ENCODE data around the gene DHPS. TPM values are rescaled to one million over a fixed set of nuclear protein-coding genes. Genes with fewer than 3 reads are reported as not detected.
A peak's percentile ranks its signal among the peaks of the same experiment; 100 is the strongest.

Gene DHPS
- total and polyA plus RNA-seq, 2 of the 13 experiments (the other 11 are each of a cell fraction or from before 2014, with no cell fraction given) = 43.3 to 84.3 TPM

DNA sequence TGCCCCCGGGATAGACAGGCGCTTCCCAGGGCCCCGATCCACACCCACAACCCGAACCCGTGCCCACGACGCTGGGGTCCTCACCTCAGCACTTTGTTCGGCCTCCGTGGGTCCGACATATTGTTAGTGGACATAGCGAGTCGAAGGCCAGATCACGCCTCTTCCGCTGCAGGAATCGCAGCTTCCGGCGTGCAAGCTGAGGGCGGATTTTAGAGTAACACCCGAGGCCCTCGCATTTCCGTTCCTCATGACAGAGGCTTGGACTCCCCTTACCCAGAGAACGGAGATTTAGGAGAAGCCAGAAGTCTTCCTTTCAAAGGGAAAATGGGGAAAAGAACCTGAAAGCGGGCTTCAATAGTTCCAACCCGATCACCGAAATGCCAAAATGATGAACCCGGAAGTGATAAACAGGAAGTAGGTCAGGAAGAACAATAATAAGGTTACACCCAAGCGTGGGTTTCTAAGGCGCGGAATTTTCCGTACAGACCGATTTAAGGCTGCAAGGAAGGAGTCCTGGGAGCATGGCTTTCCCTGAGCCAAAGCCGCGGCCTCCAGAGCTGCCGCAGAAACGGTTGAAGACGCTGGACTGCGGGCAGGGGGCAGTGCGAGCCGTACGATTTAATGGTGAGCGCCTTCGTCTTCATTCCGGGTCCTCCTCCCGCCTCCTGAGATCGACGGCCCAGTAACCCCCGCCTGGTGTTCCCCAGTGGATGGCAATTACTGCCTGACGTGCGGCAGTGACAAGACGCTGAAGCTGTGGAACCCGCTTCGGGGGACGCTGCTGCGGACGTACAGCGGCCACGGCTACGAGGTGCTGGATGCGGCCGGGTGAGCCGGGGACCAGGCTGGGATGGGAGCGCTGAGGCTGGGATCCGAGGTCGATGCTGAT, 12.2 kb downstream of the DHPS start (continued):
- TF ChIP-seq ZNF567 (CRISPR knock-in tag; IDR thresholded peaks at IDR 0.05; ENCODE audit: borderline replicate concordance) (no peak), TGIF2 (CRISPR knock-in tag; IDR thresholded peaks at IDR 0.05) (no peak), ZNF280B (CRISPR knock-in tag; IDR thresholded peaks at IDR 0.05; ENCODE audit: borderline replicate concordance) (no peak), ZNF652 (CRISPR knock-in tag; IDR thresholded peaks at IDR 0.05; ENCODE audit: borderline replicate concordance, low read depth) (no peak), PHF20 (CRISPR knock-in tag; IDR thresholded peaks at IDR 0.05) (peak; percentile 98), MIER3 (CRISPR knock-in tag; IDR thresholded peaks at IDR 0.05; ENCODE audit: borderline replicate concordance) (no peak), ZSCAN12 (CRISPR knock-in tag; IDR thresholded peaks at IDR 0.05) (no peak), ZNF569 (CRISPR knock-in tag; IDR thresholded peaks at IDR 0.05; ENCODE audit: borderline replicate concordance) (no peak), TRIM24 (CRISPR knock-in tag; IDR thresholded peaks at IDR 0.05) (no peak), KDM2A (CRISPR knock-in tag; IDR thresholded peaks at IDR 0.05; ENCODE audit: borderline replicate concordance, low read depth) (peak; percentile 94)
- TF ChIP-seq, protein P1, sequence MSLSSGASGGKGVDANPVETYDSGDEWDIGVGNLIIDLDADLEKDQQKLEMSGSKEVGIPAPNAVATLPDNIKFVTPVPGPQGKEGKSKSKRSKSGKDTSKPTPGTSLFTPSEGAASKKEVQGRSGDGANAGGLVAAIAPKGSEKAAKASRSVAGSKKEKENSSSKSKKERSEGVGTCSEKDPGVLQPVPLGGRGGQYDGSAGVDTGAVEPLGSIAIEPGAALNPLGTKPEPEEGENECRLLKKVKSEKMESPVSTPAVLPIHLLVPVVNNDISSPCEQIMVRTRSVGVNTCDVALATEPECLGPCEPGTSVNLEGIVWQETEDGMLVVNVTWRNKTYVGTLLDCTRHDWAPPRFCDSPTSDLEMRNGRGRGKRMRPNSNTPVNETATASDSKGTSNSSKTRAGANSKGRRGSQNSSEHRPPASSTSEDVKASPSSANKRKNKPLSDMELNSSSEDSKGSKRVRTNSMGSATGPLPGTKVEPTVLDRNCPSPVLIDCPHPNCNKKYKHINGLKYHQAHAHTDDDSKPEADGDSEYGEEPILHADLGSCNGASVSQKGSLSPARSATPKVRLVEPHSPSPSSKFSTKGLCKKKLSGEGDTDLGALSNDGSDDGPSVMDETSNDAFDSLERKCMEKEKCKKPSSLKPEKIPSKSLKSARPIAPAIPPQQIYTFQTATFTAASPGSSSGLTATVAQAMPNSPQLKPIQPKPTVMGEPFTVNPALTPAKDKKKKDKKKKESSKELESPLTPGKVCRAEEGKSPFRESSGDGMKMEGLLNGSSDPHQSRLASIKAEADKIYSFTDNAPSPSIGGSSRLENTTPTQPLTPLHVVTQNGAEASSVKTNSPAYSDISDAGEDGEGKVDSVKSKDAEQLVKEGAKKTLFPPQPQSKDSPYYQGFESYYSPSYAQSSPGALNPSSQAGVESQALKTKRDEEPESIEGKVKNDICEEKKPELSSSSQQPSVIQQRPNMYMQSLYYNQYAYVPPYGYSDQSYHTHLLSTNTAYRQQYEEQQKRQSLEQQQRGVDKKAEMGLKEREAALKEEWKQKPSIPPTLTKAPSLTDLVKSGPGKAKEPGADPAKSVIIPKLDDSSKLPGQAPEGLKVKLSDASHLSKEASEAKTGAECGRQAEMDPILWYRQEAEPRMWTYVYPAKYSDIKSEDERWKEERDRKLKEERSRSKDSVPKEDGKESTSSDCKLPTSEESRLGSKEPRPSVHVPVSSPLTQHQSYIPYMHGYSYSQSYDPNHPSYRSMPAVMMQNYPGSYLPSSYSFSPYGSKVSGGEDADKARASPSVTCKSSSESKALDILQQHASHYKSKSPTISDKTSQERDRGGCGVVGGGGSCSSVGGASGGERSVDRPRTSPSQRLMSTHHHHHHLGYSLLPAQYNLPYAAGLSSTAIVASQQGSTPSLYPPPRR (CRISPR knock-in tag; IDR thresholded peaks at IDR 0.05; ENCODE audit: borderline replicate concordance) = no peak
- TF ChIP-seq, protein P2, sequence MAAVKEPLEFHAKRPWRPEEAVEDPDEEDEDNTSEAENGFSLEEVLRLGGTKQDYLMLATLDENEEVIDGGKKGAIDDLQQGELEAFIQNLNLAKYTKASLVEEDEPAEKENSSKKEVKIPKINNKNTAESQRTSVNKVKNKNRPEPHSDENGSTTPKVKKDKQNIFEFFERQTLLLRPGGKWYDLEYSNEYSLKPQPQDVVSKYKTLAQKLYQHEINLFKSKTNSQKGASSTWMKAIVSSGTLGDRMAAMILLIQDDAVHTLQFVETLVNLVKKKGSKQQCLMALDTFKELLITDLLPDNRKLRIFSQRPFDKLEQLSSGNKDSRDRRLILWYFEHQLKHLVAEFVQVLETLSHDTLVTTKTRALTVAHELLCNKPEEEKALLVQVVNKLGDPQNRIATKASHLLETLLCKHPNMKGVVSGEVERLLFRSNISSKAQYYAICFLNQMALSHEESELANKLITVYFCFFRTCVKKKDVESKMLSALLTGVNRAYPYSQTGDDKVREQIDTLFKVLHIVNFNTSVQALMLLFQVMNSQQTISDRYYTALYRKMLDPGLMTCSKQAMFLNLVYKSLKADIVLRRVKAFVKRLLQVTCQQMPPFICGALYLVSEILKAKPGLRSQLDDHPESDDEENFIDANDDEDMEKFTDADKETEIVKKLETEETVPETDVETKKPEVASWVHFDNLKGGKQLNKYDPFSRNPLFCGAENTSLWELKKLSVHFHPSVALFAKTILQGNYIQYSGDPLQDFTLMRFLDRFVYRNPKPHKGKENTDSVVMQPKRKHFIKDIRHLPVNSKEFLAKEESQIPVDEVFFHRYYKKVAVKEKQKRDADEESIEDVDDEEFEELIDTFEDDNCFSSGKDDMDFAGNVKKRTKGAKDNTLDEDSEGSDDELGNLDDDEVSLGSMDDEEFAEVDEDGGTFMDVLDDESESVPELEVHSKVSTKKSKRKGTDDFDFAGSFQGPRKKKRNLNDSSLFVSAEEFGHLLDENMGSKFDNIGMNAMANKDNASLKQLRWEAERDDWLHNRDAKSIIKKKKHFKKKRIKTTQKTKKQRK (IDR thresholded peaks at IDR 0.05; ENCODE audit: low read length) = no peak
- TF ChIP-seq, protein P3, sequence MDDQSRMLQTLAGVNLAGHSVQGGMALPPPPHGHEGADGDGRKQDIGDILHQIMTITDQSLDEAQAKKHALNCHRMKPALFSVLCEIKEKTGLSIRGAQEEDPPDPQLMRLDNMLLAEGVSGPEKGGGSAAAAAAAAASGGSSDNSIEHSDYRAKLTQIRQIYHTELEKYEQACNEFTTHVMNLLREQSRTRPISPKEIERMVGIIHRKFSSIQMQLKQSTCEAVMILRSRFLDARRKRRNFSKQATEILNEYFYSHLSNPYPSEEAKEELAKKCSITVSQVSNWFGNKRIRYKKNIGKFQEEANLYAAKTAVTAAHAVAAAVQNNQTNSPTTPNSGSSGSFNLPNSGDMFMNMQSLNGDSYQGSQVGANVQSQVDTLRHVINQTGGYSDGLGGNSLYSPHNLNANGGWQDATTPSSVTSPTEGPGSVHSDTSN (CRISPR knock-in tag; IDR thresholded peaks at IDR 0.05; ENCODE audit: borderline replicate concordance) = no peak
- TF ChIP-seq, protein P4, sequence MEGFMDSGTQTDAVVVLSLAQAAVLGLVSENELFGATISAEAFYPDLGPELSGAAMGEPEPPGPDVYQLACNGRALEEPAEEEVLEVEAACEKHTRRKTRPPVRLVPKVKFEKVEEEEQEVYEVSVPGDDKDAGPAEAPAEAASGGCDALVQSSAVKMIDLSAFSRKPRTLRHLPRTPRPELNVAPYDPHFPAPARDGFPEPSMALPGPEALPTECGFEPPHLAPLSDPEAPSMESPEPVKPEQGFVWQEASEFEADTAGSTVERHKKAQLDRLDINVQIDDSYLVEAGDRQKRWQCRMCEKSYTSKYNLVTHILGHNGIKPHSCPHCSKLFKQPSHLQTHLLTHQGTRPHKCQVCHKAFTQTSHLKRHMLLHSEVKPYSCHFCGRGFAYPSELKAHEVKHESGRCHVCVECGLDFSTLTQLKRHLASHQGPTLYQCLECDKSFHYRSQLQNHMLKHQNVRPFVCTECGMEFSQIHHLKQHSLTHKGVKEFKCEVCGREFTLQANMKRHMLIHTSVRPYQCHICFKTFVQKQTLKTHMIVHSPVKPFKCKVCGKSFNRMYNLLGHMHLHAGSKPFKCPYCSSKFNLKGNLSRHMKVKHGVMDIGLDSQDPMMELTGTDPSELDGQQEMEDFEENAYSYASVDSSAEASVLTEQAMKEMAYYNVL (CRISPR knock-in tag; IDR thresholded peaks at IDR 0.05; ENCODE audit: borderline replicate concordance) = peak; percentile 32; the same call in 1 of the 2 replicates
